K562 (cell line): ENCODE results near the gene NUP62. TPM values are rescaled to one million over a fixed set of nuclear protein-coding genes. Genes with fewer than 3 reads are reported as not detected.
A peak's percentile ranks its signal among the peaks of the same experiment; 100 is the strongest.

Source experiments
- ADNP ChIP-seq: fragments of 200-800 bp; sonication (Bioruptor generic); IDR thresholded peaks from 2 replicates; pipeline ENCODE4 v1.6.1; 2016; ENCODE audit warnings: missing genetic modification characterization, missing compliant biosample characterization
- CXXC5 ChIP-seq: fragments of 250-450 bp; sonication (Bioruptor Pico); IDR thresholded peaks from 2 replicates; pipeline ENCODE4 v1.8.0; 2022; ENCODE audit warnings: inconsistent platforms, mild to moderate bottlenecking, moderate library complexity
- HDAC2 ChIP-seq: fragments of 450-650 bp; IDR thresholded peaks from 2 replicates; pipeline ENCODE4 v1.6.1; 2016; ENCODE audit warnings: mild to moderate bottlenecking
- HMG20A ChIP-seq: fragments of 450-650 bp; formaldehyde crosslinking; conservative IDR thresholded peaks from 2 replicates; pipeline ENCODE4 v1.4.0; 2020; ENCODE audit warnings: mild to moderate bottlenecking, mixed read lengths
- HMG20B ChIP-seq: fragments of 250-450 bp; sonication (Bioruptor Pico); IDR thresholded peaks from 2 replicates; pipeline ENCODE4 v1.5.0; 2021; ENCODE audit warnings: mild to moderate bottlenecking
- HNRNPH1 ChIP-seq: fragments of 200-400 bp; formaldehyde crosslinking; optimal IDR thresholded peaks from 2 replicates; pipeline ENCODE3; 2017; ENCODE audit warnings: low read depth, mild to moderate bottlenecking, low read length, moderate library complexity
- HNRNPK ChIP-seq: fragments of 200-400 bp; formaldehyde crosslinking; IDR thresholded peaks from one replicate; pipeline ENCODE4 v1.6.1; 2018; ENCODE audit warnings: mild to moderate bottlenecking, low read depth, low read length; ENCODE audit not compliant: poor library complexity, severe bottlenecking
- NFE2L1 ChIP-seq: fragments of 450-650 bp; IDR thresholded peaks from 2 replicates; pipeline ENCODE4 v1.6.1; 2016; ENCODE audit warnings: missing genetic modification characterization, low read depth, mild to moderate bottlenecking, missing compliant biosample characterization, moderate library complexity, borderline replicate concordance
- NFYB ChIP-seq: IDR thresholded peaks from 2 replicates; pipeline ENCODE4 v1.6.1; 2011; ENCODE audit warnings: mild to moderate bottlenecking, moderate library complexity; ENCODE audit not compliant: insufficient read length; ENCODE audit errors: extremely low read depth
- RBM15 ChIP-seq: fragments of 200-400 bp; formaldehyde crosslinking; IDR thresholded peaks from 2 replicates; pipeline ENCODE4 v1.6.1; 2018; ENCODE audit warnings: mild to moderate bottlenecking, low read length, moderate library complexity; ENCODE audit not compliant: insufficient read depth
- RNF2 ChIP-seq: sonication (generic); IDR thresholded peaks from 2 replicates; pipeline ENCODE4 v1.6.1; 2016
- TAF15 ChIP-seq: fragments of 200-400 bp; formaldehyde crosslinking; IDR thresholded peaks from 2 replicates; pipeline ENCODE4 v1.6.1; 2017; ENCODE audit warnings: mild to moderate bottlenecking, low read depth, low read length, moderate library complexity
- ZBTB7A ChIP-seq: IDR thresholded peaks from 2 replicates; pipeline ENCODE4 v1.6.1; 2011; ENCODE audit warnings: low read depth, mild to moderate bottlenecking, low read length, moderate library complexity, borderline replicate concordance; ENCODE audit not compliant: control insufficient read depth
- ZKSCAN3 ChIP-seq: fragments of 250-450 bp; sonication (Bioruptor Pico); IDR thresholded peaks from 2 replicates; pipeline ENCODE4 v1.4.0; 2020
- ZNF197 ChIP-seq: fragments of 200-800 bp; sonication (Bioruptor generic); IDR thresholded peaks from 2 replicates; pipeline ENCODE4 v1.6.1; 2016; ENCODE audit warnings: low read depth, missing genetic modification characterization, missing compliant biosample characterization
- ZNF23 ChIP-seq: fragments of 250-450 bp; sonication (Bioruptor Pico); IDR thresholded peaks from 2 replicates; pipeline ENCODE4 v1.4.0; 2020; ENCODE audit warnings: mild to moderate bottlenecking
- ZNF232 ChIP-seq: sonication (generic); formaldehyde crosslinking; IDR thresholded peaks from 2 replicates; pipeline ENCODE4 v1.8.0; 2022; ENCODE audit warnings: mild to moderate bottlenecking, missing genetic modification reagents
- ZNF24 ChIP-seq: fragments of 450-650 bp; IDR thresholded peaks from 2 replicates; pipeline ENCODE4 v1.6.1; 2016
- ZNF431 ChIP-seq: sonication (generic); formaldehyde crosslinking; IDR thresholded peaks from 2 replicates; pipeline ENCODE4 v1.8.0; 2022; ENCODE audit warnings: mild to moderate bottlenecking, missing genetic modification reagents
- ZNF511 ChIP-seq: sonication (generic); formaldehyde crosslinking; IDR thresholded peaks from 2 replicates; pipeline ENCODE4 v1.8.0; 2022; ENCODE audit warnings: mild to moderate bottlenecking, missing genetic modification reagents
- polyA plus RNA-seq, 8 experiments: library from polyadenylated mRNA; depleted of rRNA in 4 of 8; stranded (reverse) in 5 of 8; unstranded in 3 of 8; fragments of >200 nt; fragmentation: Nextera tagmentation in 2 of 8; fragmentation: Illumina TruSeq in 1 of 8; extraction: Ambion mirVana in 2 of 8; extraction: Trizol in 1 of 8; gene quantifications; 2 replicates each; pipeline versions ENCODE4 v1.2.1 to v1.2.3, GENCODE V29; 2011 to 2014; ENCODE audit warnings: inconsistent platforms in 1 of 8, missing spikeins in 1 of 8
- total RNA-seq, 7 experiments: library from RNA; depleted of rRNA in 6 of 7; stranded (reverse); fragments of >200 nt in 6 of 7; fragmentation: Illumina TruSeq in 2 of 7; extraction: Trizol in 2 of 7; gene quantifications; 2 replicates each; pipeline versions ENCODE4 v1.2.1 to v1.2.3, GENCODE V29; 2011 to 2021; ENCODE audit warnings: low replicate concordance in 1 of 7
- TF ChIP-seq, protein P1 (sequence below): fragments of 450-650 bp; IDR thresholded peaks from 2 replicates; pipeline ENCODE4 v1.6.1; 2018; ENCODE audit not compliant: partially characterized antibody
- TF ChIP-seq, protein P2 (sequence below): fragments of 450-650 bp; IDR thresholded peaks from 2 replicates; pipeline ENCODE4 v1.6.1; 2016; ENCODE audit warnings: antibody characterized with exemption
- TF ChIP-seq, protein P3 (sequence below): sonication (generic); formaldehyde crosslinking; IDR thresholded peaks from 2 replicates; pipeline ENCODE4 v1.8.1; 2022; ENCODE audit warnings: missing genetic modification reagents

The NUP62 gene
- total and polyA plus RNA-seq, 9 of the 15 experiments (the other 6 are each of a cell fraction or from before 2014, with no cell fraction given) = 16.9 to 109 (median 66.0) TPM

DNA sequence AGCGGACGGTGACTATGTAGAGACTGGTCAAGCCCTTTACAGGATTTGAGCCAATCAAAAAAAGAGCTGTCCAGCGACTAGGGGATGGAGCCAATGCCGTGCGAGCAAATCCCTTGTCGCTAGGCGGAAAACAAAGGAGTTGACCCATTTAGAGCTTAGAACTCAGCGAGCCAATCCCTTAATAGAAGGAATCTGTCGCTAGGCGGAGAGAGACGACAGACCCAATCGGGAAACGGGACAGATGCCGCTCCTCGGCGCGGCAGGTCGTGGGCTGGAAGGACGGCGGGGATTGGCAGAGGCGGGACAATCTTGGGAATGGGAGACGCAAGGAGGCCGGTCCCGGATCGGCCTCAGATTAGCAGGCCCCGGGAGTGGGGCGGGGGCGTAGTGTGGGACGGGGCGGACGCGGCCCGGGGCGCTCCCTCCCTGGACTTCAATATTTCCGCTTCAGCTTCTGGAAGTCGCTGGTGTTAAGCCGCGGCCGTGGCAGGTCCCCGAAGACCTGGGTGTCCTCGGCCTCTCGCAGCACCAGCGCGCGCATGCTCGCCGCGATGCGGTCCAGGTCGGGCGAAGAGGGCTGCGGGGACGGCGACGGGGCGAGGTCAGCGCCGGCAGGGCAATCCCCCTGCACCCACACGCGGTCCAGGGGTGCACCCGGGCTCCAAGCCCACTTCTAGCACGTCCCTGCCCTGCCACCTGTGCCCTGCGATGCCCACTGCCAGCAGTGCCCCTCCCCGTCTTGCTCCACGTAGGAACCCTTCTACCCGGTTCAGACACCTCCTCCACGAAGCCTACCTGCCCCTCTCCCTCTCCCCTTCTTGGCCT lies 59.6 kb downstream of the NUP62 start (continued):
- TF ChIP-seq HMG20A (no peak), HDAC2 (no peak), HNRNPH1 (no peak), NFE2L1 (tag) (no peak), ZNF232 (CRISPR knock-in tag) (no peak), ZNF197 (CRISPR knock-in tag) (no peak), ZNF431 (CRISPR knock-in tag) (0 out of 2 replicates have a peak, but pooled peaks have one; percentile 21), RNF2 (no peak), ZBTB7A (peak; percentile 65; the same call in 1 of the 2 replicates), NFYB (peak; percentile 80), ZNF23 (no peak), ZNF24 (no peak), RBM15 (no peak), ZNF511 (peak; percentile 46; the same call in 1 of the 2 replicates), HMG20B (CRISPR knock-in tag) (no peak), ADNP (tag) (no peak), CXXC5 (CRISPR knock-in tag) (peak; percentile 93), HNRNPK (no peak), ZKSCAN3 (CRISPR knock-in tag) (no peak), TAF15 (no peak)
- TF ChIP-seq, protein P1, sequence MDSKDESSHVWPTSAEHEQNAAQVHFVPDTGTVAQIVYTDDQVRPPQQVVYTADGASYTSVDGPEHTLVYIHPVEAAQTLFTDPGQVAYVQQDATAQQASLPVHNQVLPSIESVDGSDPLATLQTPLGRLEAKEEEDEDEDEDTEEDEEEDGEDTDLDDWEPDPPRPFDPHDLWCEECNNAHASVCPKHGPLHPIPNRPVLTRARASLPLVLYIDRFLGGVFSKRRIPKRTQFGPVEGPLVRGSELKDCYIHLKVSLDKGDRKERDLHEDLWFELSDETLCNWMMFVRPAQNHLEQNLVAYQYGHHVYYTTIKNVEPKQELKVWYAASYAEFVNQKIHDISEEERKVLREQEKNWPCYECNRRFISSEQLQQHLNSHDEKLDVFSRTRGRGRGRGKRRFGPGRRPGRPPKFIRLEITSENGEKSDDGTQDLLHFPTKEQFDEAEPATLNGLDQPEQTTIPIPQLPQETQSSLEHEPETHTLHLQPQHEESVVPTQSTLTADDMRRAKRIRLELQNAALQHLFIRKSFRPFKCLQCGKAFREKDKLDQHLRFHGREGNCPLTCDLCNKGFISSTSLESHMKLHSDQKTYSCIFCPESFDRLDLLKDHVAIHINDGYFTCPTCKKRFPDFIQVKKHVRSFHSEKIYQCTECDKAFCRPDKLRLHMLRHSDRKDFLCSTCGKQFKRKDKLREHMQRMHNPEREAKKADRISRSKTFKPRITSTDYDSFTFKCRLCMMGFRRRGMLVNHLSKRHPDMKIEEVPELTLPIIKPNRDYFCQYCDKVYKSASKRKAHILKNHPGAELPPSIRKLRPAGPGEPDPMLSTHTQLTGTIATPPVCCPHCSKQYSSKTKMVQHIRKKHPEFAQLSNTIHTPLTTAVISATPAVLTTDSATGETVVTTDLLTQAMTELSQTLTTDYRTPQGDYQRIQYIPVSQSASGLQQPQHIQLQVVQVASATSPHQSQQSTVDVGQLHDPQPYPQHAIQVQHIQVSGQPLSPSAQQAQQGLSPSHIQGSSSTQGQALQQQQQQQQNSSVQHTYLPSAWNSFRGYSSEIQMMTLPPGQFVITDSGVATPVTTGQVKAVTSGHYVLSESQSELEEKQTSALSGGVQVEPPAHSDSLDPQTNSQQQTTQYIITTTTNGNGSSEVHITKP = peak; percentile 98
- TF ChIP-seq, protein P2, sequence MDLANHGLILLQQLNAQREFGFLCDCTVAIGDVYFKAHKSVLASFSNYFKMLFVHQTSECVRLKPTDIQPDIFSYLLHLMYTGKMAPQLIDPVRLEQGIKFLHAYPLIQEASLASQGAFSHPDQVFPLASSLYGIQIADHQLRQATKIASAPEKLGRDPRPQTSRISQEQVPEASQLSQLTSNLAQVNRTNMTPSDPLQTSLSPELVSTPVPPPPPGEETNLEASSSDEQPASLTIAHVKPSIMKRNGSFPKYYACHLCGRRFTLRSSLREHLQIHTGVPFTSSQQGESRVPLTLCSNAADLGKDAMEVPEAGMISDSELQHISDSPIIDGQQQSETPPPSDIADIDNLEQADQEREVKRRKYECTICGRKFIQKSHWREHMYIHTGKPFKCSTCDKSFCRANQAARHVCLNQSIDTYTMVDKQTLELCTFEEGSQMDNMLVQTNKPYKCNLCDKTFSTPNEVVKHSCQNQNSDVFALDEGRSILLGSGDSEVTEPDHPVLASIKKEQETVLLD = no peak; the same call in none of the 2 replicates
- TF ChIP-seq, protein P3, sequence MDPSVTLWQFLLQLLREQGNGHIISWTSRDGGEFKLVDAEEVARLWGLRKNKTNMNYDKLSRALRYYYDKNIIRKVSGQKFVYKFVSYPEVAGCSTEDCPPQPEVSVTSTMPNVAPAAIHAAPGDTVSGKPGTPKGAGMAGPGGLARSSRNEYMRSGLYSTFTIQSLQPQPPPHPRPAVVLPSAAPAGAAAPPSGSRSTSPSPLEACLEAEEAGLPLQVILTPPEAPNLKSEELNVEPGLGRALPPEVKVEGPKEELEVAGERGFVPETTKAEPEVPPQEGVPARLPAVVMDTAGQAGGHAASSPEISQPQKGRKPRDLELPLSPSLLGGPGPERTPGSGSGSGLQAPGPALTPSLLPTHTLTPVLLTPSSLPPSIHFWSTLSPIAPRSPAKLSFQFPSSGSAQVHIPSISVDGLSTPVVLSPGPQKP (CRISPR knock-in tag) = no peak
